ENCODE results near the gene CEP350.
"Not testable (repeated sequence)": the region's sequence is repeated elsewhere in the genome, so short reads cannot be mapped to it uniquely, and the experiment has no call there.

The CEP350 gene

DNA sequence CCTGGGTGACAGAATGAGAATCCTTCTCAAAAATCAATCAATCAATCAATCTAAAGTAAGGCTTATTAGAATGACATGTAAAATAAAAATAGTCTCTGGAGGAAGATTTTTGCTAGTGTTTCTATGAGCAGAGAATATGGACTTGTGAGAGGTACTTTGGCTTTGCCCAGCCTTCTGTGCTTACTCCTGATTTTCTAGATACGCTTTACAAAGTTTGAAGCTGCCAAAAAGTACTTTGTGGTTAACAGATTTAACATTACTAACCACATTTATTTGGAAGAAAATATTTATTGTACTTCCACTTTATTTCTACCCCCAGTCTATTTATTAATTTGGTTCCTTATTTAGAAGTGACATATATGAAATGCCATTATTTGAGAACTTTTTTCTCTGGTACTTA is 41.0 kb downstream of the CEP350 start:
- TF ChIP-seq EZH2 (IDR thresholded peaks at IDR 0.05) (no peak), POLR2AphosphoS5 (IDR thresholded peaks at IDR 0.05; ENCODE audit: borderline replicate concordance, low read depth, low read length) (no peak), FOXP2 (optimal IDR thresholded peaks at IDR 0.05; ENCODE audit: control extremely low read depth, extremely low read length, insufficient read depth) (no peak)
- Histone ChIP-seq H3K4me3 (no peak overlapping the region), H3K9ac (ENCODE audit: insufficient read length) (no peak overlapping the region), H3K36me3 (ENCODE audit: insufficient read depth, low read length) (peaks cover 18% of the 10 kb centered on the region), H3K9me3 (ENCODE audit: low read depth, low read length) (no peaks in the 10 kb centered on the region), H3K27ac (no peak overlapping the region)
- DNase-seq (ENCODE audit: low read depth, low spot score), result no peak

DNA sequence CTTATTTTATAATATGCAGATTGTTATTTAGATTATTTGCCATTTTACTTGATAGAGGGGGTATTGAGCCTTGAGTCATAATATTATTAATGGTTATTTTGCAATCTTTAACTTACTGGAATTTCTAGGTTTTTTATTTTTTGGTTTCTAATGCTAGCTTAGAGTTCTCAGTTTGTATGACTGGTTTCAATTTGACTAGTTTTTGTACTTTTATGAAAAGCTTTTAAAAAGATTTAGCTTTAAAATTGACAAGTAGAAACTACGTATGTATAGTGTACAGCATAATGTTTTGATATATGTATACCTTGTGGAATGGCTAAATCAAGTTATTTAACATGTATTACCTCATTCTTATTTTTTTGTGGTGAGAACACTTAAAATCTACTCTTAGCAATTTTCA is 41.5 kb downstream of the CEP350 start:
- TF ChIP-seq EZH2 (IDR thresholded peaks at IDR 0.05), result no peak
- TF ChIP-seq POLR2AphosphoS5 (IDR thresholded peaks at IDR 0.05; ENCODE audit: borderline replicate concordance, low read depth, low read length), result no peak
- no peak for TF ChIP-seq FOXP2 (optimal IDR thresholded peaks at IDR 0.05; ENCODE audit: control extremely low read depth, extremely low read length, insufficient read depth)
- H3K27ac ChIP-seq, result no peak overlapping the region

DNA sequence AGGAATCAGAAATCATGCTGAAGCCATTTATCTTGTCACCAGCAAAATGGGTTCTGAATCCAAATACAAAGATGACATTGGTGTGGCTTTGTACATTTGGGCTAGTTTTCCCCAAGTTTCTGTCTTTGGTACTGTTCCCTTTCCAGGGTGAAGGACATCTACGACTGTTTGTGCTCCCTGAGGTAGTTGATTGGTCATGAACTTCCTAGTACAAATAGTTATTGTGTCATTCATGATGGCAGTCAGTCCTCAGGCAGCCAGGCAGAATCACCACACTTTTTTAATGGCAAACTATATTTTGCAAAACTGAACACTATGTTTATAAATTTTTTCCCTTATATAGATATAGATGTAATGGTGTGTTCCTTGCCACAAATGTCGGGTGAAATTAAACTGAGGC is 46.0 kb downstream of the CEP350 start:
- Histone ChIP-seq H3K4me3 (no peak overlapping the region), H3K9ac (ENCODE audit: insufficient read length) (no peak overlapping the region), H3K9me3 (ENCODE audit: low read depth, low read length) (no peaks in the 10 kb centered on the region), H3K27ac (no peak overlapping the region), H3K36me3 (ENCODE audit: insufficient read depth, low read length) (peaks cover 21% of the 10 kb centered on the region)
- TF ChIP-seq FOXP2 (optimal IDR thresholded peaks at IDR 0.05; ENCODE audit: control extremely low read depth, extremely low read length, insufficient read depth) (no peak), POLR2AphosphoS5 (IDR thresholded peaks at IDR 0.05; ENCODE audit: borderline replicate concordance, low read depth, low read length) (no peak), EZH2 (IDR thresholded peaks at IDR 0.05) (no peak)
- no peak for DNase-seq (ENCODE audit: low read depth, low spot score)

More for the DNA sequence above, 41.5 kb downstream of the CEP350 start:
- Histone ChIP-seq H3K9ac (ENCODE audit: insufficient read length) (no peak overlapping the region), H3K36me3 (ENCODE audit: insufficient read depth, low read length) (peaks cover 14% of the 10 kb centered on the region), H3K9me3 (ENCODE audit: low read depth, low read length) (no peaks in the 10 kb centered on the region), H3K4me3 (no peak overlapping the region)
- DNase-seq (ENCODE audit: low read depth, low spot score), result no peak

DNA sequence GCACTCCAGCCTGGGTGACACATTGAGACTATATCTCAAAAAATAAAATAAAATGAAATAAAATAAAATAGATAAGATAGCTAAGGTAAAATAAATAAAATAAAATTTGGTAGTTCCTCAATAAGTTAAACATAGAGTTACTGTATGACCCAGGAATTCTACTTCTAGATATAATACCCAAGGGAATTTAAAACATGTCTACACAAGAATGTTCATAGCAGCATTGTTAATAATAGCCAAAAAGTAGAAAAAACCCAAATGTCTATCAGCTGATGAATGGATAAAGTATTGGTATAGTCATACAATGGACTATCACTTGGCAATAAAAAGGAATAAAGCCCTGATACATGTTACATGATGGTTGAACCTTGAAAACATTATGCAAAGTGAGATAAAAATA is 47.8 kb downstream of the CEP350 start:
- Histone ChIP-seq H3K36me3 (ENCODE audit: insufficient read depth, low read length) (peaks cover 20% of the 10 kb centered on the region), H3K4me3 (no peak overlapping the region), H3K27ac (no peak overlapping the region), H3K9me3 (ENCODE audit: low read depth, low read length) (no peaks in the 10 kb centered on the region), H3K9ac (ENCODE audit: insufficient read length) (no peak overlapping the region)
- TF ChIP-seq POLR2AphosphoS5 (IDR thresholded peaks at IDR 0.05; ENCODE audit: borderline replicate concordance, low read depth, low read length), result no peak
- TF ChIP-seq EZH2 (IDR thresholded peaks at IDR 0.05), result no peak
- TF ChIP-seq FOXP2 (optimal IDR thresholded peaks at IDR 0.05; ENCODE audit: control extremely low read depth, extremely low read length, insufficient read depth), result no peak
- no peak for DNase-seq (ENCODE audit: low read depth, low spot score)

DNA sequence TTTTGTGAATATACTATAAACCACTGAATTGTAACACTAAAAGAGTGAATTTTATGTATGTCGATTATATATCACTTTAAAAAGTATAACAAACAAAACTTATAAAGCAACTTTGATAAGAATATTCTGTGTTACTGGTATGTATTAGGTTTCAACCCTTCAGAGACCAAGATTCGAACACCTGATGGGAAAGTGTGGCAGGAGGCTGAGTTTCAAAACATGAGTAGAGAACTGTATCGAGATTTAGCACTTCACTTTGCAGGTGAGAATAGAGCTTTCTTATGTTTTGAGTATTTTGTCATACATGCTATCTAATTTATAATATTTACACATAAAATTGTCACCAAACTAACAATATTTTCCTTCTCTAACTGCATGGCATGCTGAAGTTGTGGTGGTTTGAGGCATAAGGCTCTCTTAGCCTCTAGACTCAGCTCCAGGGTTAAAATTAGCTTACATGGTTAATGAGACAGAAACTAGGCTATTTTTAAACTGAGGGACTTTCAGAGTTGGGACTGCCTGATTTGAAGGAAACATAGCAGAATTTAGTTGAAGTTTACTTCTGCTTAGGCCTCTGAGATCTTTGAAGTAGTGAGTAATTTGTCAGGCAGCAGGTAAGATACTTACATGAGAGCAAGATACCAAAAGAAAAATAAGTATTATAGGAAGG is 48.6 kb downstream of the CEP350 start:
- Histone ChIP-seq H3K9me3 (ENCODE audit: low read depth, low read length) (no peaks in the 10 kb centered on the region), H3K36me3 (ENCODE audit: insufficient read depth, low read length) (peaks cover 18% of the 10 kb centered on the region), H3K4me3 (no peak overlapping the region), H3K9ac (ENCODE audit: insufficient read length) (no peak overlapping the region), H3K27ac (no peak overlapping the region)
- TF ChIP-seq EZH2 (IDR thresholded peaks at IDR 0.05), result no peak
- TF ChIP-seq FOXP2 (optimal IDR thresholded peaks at IDR 0.05; ENCODE audit: control extremely low read depth, extremely low read length, insufficient read depth), result no peak
- no peak for TF ChIP-seq POLR2AphosphoS5 (IDR thresholded peaks at IDR 0.05; ENCODE audit: borderline replicate concordance, low read depth, low read length)
- DNase-seq (ENCODE audit: low read depth, low spot score), result no peak

DNA sequence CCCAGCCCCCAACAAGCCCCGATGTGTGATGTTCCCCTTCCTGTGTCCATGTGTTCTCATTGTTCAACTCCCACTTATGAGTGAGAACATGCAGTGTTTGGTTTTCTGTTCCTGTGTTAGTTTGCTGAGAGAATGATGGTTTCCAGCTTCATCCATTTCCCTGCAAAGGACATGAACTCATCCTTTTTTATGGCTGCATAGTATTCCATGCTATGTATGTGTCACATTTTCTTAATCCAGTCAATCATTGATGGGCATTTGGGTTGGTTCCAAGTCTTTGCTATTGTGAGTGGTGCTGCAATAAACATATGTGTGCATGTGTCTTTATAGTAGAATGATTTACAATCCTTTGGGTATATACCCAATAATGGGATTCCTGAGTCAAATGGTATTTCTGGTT is 52.2 kb downstream of the CEP350 start:
- not testable (repeated sequence) for H3K27ac ChIP-seq; H3K9me3 ChIP-seq (ENCODE audit: low read depth, low read length); H3K9ac ChIP-seq (ENCODE audit: insufficient read length); H3K4me3 ChIP-seq; DNase-seq (ENCODE audit: low read depth, low spot score)
- H3K36me3 ChIP-seq (ENCODE audit: insufficient read depth, low read length), result peaks cover 25% of the 10 kb centered on the region

DNA sequence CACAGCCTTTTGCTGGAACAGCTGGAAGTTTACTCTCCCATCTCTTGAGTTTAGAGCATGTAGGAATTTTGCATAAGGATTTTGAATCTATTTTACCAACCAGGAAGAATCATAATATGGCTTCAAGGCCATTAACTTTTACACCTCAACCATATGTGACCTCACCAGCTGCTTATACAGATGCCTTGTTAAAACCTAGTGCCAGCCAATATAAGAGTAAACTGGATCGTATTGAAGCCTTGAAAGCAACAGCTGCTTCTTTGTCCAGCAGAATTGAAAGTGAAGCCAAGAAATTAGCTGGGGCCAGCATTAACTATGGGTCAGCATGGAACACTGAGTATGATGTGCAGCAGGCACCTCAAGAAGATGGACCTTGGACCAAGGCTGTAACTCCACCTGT is 65.4 kb downstream of the CEP350 start:
- Histone ChIP-seq H3K27ac (no peak overlapping the region), H3K9ac (ENCODE audit: insufficient read length) (no peak overlapping the region), H3K4me3 (no peak overlapping the region), H3K36me3 (ENCODE audit: insufficient read depth, low read length) (peaks cover 50% of the 10 kb centered on the region), H3K9me3 (ENCODE audit: low read depth, low read length) (no peaks in the 10 kb centered on the region)
- no peak for DNase-seq (ENCODE audit: low read depth, low spot score)
- no peak for TF ChIP-seq EZH2 (IDR thresholded peaks at IDR 0.05)
- no peak for TF ChIP-seq FOXP2 (optimal IDR thresholded peaks at IDR 0.05; ENCODE audit: control extremely low read depth, extremely low read length, insufficient read depth)
- TF ChIP-seq POLR2AphosphoS5 (IDR thresholded peaks at IDR 0.05; ENCODE audit: borderline replicate concordance, low read depth, low read length), result no peak

DNA sequence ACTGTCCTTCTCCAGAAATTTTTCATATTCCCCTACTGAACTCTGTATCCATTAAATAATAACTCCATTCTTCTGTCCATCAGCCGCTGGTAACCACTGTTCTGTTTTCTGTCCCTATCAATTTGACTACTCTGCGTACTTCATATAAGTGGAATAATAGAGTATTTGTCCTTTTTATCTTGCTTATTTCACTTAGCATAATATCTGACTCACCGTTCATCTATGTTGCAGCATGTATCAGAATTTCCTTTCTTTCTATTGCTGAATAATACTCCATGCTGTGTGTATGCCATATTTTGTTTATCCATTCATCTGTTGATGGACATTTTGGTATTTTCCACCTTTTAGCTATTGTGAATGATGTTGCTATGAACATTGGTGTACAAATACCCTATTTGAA is 71.9 kb downstream of the CEP350 start:
- no peak for TF ChIP-seq EZH2 (IDR thresholded peaks at IDR 0.05)
- TF ChIP-seq POLR2AphosphoS5 (IDR thresholded peaks at IDR 0.05; ENCODE audit: borderline replicate concordance, low read depth, low read length), result no peak
- no peak for TF ChIP-seq FOXP2 (optimal IDR thresholded peaks at IDR 0.05; ENCODE audit: control extremely low read depth, extremely low read length, insufficient read depth)
- no peak overlapping the region for H3K4me3 ChIP-seq
- no peak for DNase-seq (ENCODE audit: low read depth, low spot score)
- H3K36me3 ChIP-seq (ENCODE audit: insufficient read depth, low read length), result peaks cover 31% of the 10 kb centered on the region
- no peaks in the 10 kb centered on the region for H3K9me3 ChIP-seq (ENCODE audit: low read depth, low read length)
- H3K9ac ChIP-seq (ENCODE audit: insufficient read length), result no peak overlapping the region
- H3K27ac ChIP-seq, result no peak overlapping the region

DNA sequence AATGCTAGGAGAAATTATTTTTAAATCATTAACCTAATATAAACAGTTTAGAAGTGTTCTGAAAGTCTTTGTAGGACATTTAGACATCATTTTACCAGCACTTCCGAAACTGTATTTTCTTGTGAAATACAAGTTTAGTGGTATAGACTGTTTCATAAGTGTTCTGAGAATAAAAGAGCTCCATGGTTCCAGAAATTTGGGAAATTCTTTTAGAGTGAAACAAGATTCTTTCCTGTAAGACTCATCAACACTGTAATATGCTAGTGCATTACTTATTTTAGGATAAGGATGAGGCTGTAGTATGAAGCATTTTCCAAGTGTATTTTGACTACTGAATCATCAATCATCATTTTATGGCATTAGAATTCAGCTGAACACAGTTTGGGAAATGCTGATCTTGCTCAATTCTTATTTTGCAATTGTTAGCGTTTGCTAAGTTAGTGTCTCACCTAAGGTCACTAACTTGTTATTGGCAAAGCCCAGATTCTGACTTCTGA is 73.4 kb downstream of the CEP350 start:
- TF ChIP-seq POLR2AphosphoS5 (IDR thresholded peaks at IDR 0.05; ENCODE audit: borderline replicate concordance, low read depth, low read length), result no peak
- no peak for TF ChIP-seq EZH2 (IDR thresholded peaks at IDR 0.05)
- no peak for TF ChIP-seq FOXP2 (optimal IDR thresholded peaks at IDR 0.05; ENCODE audit: control extremely low read depth, extremely low read length, insufficient read depth)
- no peak for DNase-seq (ENCODE audit: low read depth, low spot score)

More for the DNA sequence above, 73.4 kb downstream of the CEP350 start:
- Histone ChIP-seq H3K4me3 (no peak overlapping the region), H3K27ac (no peak overlapping the region), H3K9ac (ENCODE audit: insufficient read length) (no peak overlapping the region), H3K9me3 (ENCODE audit: low read depth, low read length) (no peaks in the 10 kb centered on the region), H3K36me3 (ENCODE audit: insufficient read depth, low read length) (peaks cover 26% of the 10 kb centered on the region)
